CD14-positive monocyte (primary cell): ENCODE results near the gene NRXN3. TPM values are rescaled to one million over a fixed set of nuclear protein-coding genes. Genes with fewer than 3 reads are reported as not detected.

Experiments
- DNase-seq, 3 donors: peaks; one replicate each; pipeline ENCODE4 v3.0.0-alpha.2; 2011 to 2022
- H2AFZ ChIP-seq: 2 replicates; pipeline ENCODE4 v1.6.0; 2012; ENCODE audit warnings: mild to moderate bottlenecking, low read depth, low read length, inconsistent platforms; ENCODE audit not compliant: insufficient read depth, poor library complexity, severe bottlenecking
- H3K27ac ChIP-seq, 2 donors: 1 replicate in 1 of 2; 2 replicates in 1 of 2; pipeline ENCODE4 v1.5.1; 2012 to 2013; ENCODE audit warnings: low read length in 2 of 2, control low read depth in 1 of 2, inconsistent platforms in 1 of 2, low read depth in 1 of 2, mild to moderate bottlenecking in 1 of 2
- H3K27me3 ChIP-seq, 2 donors: one replicate each; pipeline versions ENCODE4 v1.6.0 to v1.6.1; 2011 to 2013; ENCODE audit warnings: low read length in 2 of 2; ENCODE audit not compliant: control insufficient read depth in 2 of 2, insufficient read depth in 2 of 2
- H3K36me3 ChIP-seq, 2 donors: replicated peaks in 1 of 2; 1 replicate in 1 of 2; 2 replicates in 1 of 2; pipeline versions ENCODE4 v1.5.1 to v1.6.1; 2012 to 2013; ENCODE audit warnings: low read length in 2 of 2, control low read depth in 1 of 2, inconsistent platforms in 1 of 2, mild to moderate bottlenecking in 1 of 2; ENCODE audit not compliant: insufficient read depth in 2 of 2, control insufficient read depth in 1 of 2
- H3K4me1 ChIP-seq, 2 donors: 1 replicate in 1 of 2; 2 replicates in 1 of 2; pipeline versions ENCODE4 v1.5.1 to v1.6.1; 2012 to 2013; ENCODE audit warnings: low read length in 2 of 2, control low read depth in 1 of 2, inconsistent platforms in 1 of 2, mild to moderate bottlenecking in 1 of 2, moderate library complexity in 1 of 2; ENCODE audit not compliant: insufficient read depth in 2 of 2, control insufficient read depth in 1 of 2
- H3K4me2 ChIP-seq: replicated peaks from 2 replicates; pipeline ENCODE3; 2012; ENCODE audit warnings: low read length, moderate library complexity, mild to moderate bottlenecking; ENCODE audit not compliant: poor library complexity, severe bottlenecking; ENCODE audit errors: extremely low read depth
- H3K4me3 ChIP-seq, 3 experiments: fragments of 200-600 bp in 1 of 3; sonication (generic) in 1 of 3; replicated peaks in 1 of 3; 1 replicate in 2 of 3; 2 replicates in 1 of 3; pipeline ENCODE4 v1.5.1; 2011 to 2013; ENCODE audit warnings: low read length in 3 of 3, mild to moderate bottlenecking in 3 of 3, control low read depth in 2 of 3, low read depth in 2 of 3, inconsistent platforms in 1 of 3, moderate library complexity in 1 of 3
- H3K79me2 ChIP-seq: 2 replicates; pipeline ENCODE4 v1.6.0; 2012; ENCODE audit warnings: mild to moderate bottlenecking, control low read depth, inconsistent platforms, low read length, moderate library complexity; ENCODE audit not compliant: insufficient read depth
- H3K9ac ChIP-seq: 2 replicates; pipeline ENCODE4 v1.6.0; 2017; ENCODE audit warnings: low read length, mild to moderate bottlenecking; ENCODE audit not compliant: insufficient read depth, poor library complexity, severe bottlenecking
- H3K9me3 ChIP-seq, 2 donors: replicated peaks in 1 of 2; 1 replicate in 1 of 2; 2 replicates in 1 of 2; pipeline versions ENCODE4 v1.5.1 to v1.6.1; 2012 to 2013; ENCODE audit warnings: low read length in 2 of 2, control low read depth in 1 of 2; ENCODE audit not compliant: control insufficient read depth in 1 of 2, insufficient read depth in 1 of 2
- H4K20me1 ChIP-seq: 2 replicates; pipeline ENCODE4 v1.6.0; 2012; ENCODE audit warnings: mild to moderate bottlenecking, low read length, control low read depth, moderate library complexity; ENCODE audit not compliant: insufficient read depth
- H3K27ac Mint-ChIP-seq, 7 donors: one replicate each; pipeline ENCODE4 v1.8.0; 2020; ENCODE audit warnings: mild to moderate bottlenecking in 7 of 7, mixed read lengths in 7 of 7, moderate library complexity in 6 of 7, inconsistent platforms in 2 of 7
- H3K27me3 Mint-ChIP-seq, 3 donors: one replicate each; pipeline ENCODE4 v1.8.0; 2021 to 2022; ENCODE audit warnings: low read depth in 3 of 3, mild to moderate bottlenecking in 3 of 3, mixed read lengths in 3 of 3, moderate library complexity in 3 of 3, inconsistent platforms in 1 of 3
- H3K36me3 Mint-ChIP-seq, 2 donors: one replicate each; pipeline ENCODE4 v1.8.0; 2020; ENCODE audit warnings: mixed read lengths in 2 of 2, inconsistent platforms in 1 of 2, mild to moderate bottlenecking in 1 of 2
- H3K4me1 Mint-ChIP-seq: one replicate; pipeline ENCODE4 v1.8.0; 2020; ENCODE audit warnings: mild to moderate bottlenecking, mixed read lengths
- H3K4me3 Mint-ChIP-seq, 2 donors: one replicate each; pipeline ENCODE4 v1.8.0; 2020; ENCODE audit warnings: mild to moderate bottlenecking in 2 of 2, mixed read lengths in 2 of 2, moderate library complexity in 1 of 2
- H3K9me3 Mint-ChIP-seq, 7 donors: one replicate each; pipeline ENCODE4 v1.8.0; 2020 to 2022; ENCODE audit warnings: mixed read lengths in 7 of 7, mild to moderate bottlenecking in 6 of 7, moderate library complexity in 6 of 7, inconsistent platforms in 2 of 7
- WGBS: methylation state at CpG from one replicate; pipeline ENCODE4 v1.1.5; 2013; ENCODE audit warnings: missing lambda C conversion rate; ENCODE audit not compliant: insufficient coverage; 5-methylcytosine and 5-hydroxymethylcytosine counted together
- intact Hi-C, 2 donors: fragments of 100-400 bp; cut with micrococcal nuclease; formaldehyde crosslinking; loops; one replicate each; pipeline versions ENCODE4 v1.15.0 to v1.15.1; 2023
- polyA plus RNA-seq, 3 donors: library from polyadenylated mRNA; depleted of rRNA in 1 of 3; unstranded in 2 of 3; stranded (reverse) in 1 of 3; fragments of 300-500 nt in 2 of 3; fragments of >200 nt in 1 of 3; fragmentation: Illumina TruSeq in 2 of 3; gene quantifications; 1 replicate in 2 of 3; 2 replicates in 1 of 3; pipeline ENCODE4 v1.2.3, GENCODE V29; 2012 to 2021
- TF ChIP-seq, protein P1 (sequence below): fragments of 200-600 bp; IDR thresholded peaks from one replicate; pipeline ENCODE4 v1.8.0; 2022; ENCODE audit warnings: antibody characterized with exemption, mild to moderate bottlenecking

The NRXN3 gene
- polyA plus RNA-seq, 3 donors, result not detected

DNA sequence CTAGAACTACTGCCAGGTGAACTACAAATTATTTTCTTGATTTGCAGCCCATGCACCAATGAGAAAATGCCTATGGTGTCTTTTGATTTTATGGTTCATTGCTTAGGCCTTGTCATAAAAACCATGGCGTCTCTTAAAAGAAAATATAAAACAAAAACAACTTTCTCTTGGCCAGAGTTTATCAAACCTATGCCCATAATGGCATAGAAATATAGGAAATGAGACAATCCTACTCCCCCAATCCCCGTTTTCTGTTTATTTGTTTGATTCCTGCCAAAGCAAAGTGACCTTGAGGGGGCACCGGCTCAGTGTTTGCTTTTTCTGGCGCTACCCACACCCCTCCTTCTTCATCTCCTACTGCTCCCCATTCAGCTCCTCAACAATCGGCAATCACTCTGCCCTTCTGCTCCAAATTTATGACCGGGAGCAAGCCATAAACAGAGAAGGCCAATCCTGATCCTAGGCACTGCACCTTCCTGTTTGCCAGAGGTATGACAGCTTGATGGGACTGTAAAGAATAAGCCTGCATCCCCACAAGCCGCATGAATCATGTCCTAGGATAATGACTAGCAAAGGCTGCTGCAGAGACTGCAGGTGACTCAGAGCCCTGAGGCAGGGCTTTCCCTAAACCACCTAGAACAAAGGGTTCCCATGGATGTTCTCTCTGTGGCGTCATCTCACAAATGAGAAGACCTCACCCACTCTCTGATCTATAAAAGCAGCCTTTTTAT lies 874.9 kb downstream of the NRXN3 start:
- no peaks in the 10 kb centered on the region for H4K20me1 ChIP-seq
- peaks cover 5 to 12% of the 10 kb centered on the region in 2 donors for H3K9me3 ChIP-seq
- H3K9ac ChIP-seq, result no peak overlapping the region
- H3K4me2 ChIP-seq, result no peak overlapping the region
- intact Hi-C loops, result no loop called here
- H3K27ac ChIP-seq, result no peak overlapping the region
- H3K4me1 ChIP-seq, result peaks cover 0 to 5% of the 10 kb centered on the region in 2 donors
- H3K79me2 ChIP-seq, result no peaks in the 10 kb centered on the region
- 86% methylated on average over 7 of the region's 8 CpGs for WGBS
- peak in 1 of 3 donors; percentile 12 for DNase-seq
- peaks cover 5% of the 10 kb centered on the region for H3K4me1 Mint-ChIP-seq
- TF ChIP-seq, protein P1, sequence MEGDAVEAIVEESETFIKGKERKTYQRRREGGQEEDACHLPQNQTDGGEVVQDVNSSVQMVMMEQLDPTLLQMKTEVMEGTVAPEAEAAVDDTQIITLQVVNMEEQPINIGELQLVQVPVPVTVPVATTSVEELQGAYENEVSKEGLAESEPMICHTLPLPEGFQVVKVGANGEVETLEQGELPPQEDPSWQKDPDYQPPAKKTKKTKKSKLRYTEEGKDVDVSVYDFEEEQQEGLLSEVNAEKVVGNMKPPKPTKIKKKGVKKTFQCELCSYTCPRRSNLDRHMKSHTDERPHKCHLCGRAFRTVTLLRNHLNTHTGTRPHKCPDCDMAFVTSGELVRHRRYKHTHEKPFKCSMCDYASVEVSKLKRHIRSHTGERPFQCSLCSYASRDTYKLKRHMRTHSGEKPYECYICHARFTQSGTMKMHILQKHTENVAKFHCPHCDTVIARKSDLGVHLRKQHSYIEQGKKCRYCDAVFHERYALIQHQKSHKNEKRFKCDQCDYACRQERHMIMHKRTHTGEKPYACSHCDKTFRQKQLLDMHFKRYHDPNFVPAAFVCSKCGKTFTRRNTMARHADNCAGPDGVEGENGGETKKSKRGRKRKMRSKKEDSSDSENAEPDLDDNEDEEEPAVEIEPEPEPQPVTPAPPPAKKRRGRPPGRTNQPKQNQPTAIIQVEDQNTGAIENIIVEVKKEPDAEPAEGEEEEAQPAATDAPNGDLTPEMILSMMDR, result no peak
- H3K36me3 Mint-ChIP-seq, result no peaks in the 10 kb centered on the region
- no peaks in the 10 kb centered on the region for H3K27me3 Mint-ChIP-seq
- no peaks in the 10 kb centered on the region for H3K36me3 ChIP-seq
- no peak overlapping the region for H2AFZ ChIP-seq
- H3K4me3 Mint-ChIP-seq, result no peak overlapping the region
- H3K4me3 ChIP-seq, result no peak overlapping the region
- peaks cover 5 to 17% (median 8%) of the 10 kb centered on the region in 7 donors for H3K9me3 Mint-ChIP-seq
- no peaks in the 10 kb centered on the region for H3K27me3 ChIP-seq
- H3K27ac Mint-ChIP-seq, result no peak overlapping the region

DNA sequence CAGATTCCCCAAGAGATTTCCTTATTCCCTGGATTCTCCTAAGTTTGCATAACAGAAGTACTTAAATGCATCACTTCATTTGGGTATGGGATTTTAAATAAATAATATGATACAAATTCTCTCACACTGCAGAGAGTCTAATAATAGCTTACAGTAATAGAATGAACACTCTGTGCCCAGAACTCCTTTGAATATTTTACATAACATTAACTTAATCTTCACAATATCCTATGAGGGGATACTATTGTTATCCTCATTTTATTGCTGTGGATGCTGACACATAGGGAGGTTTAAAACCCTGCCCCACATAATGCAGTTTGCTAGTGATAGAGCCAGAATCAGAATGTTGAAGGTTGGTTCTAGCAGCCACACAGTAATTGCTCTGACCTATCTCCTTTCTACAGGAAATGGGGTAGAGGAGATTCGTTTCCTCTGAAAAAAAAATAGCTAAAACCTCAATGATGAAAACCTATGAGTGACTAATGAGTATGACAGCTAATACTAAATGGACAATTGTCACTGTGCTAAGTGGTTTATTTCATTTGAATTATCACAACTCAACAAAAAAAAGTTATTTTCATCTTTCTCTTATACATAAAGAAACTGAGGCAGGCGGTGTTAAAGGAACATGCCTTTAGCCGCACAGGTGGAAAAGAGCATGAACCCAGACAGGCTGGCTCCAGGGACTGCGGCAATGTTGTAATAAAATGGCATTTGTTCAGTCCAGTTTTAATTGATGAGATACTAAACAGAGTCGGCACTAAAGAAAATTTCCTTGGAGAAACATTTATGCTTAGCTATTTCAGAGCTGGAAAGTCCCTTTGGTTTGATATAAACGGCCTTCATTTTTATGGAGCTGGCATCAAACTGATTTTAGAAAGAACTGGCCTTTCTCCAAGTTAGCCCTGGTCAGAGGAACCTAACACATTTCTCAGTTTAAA lies 880.9 kb downstream of the NRXN3 start:
- no peak overlapping the region for H3K4me3 ChIP-seq
- no peaks in the 10 kb centered on the region for H3K9me3 ChIP-seq
- H3K27ac ChIP-seq, result no peak overlapping the region
- no peak overlapping the region for H3K9ac ChIP-seq
- no peak for DNase-seq
- no peak overlapping the region for H3K27ac Mint-ChIP-seq
- peaks cover 0 to 8% of the 10 kb centered on the region in 2 donors for H3K4me1 ChIP-seq
- H3K4me1 Mint-ChIP-seq, result peaks cover 7% of the 10 kb centered on the region
- intact Hi-C loops, result no loop called here
- TF ChIP-seq, protein P1, result no peak
- no peak overlapping the region for H3K4me3 Mint-ChIP-seq
- no peaks in the 10 kb centered on the region for H3K79me2 ChIP-seq
- H3K36me3 Mint-ChIP-seq, result no peaks in the 10 kb centered on the region
- peaks cover 0 to 4% (median 2%) of the 10 kb centered on the region in 7 donors for H3K9me3 Mint-ChIP-seq
- no peak overlapping the region for H2AFZ ChIP-seq
- no peaks in the 10 kb centered on the region for H3K27me3 Mint-ChIP-seq
- no peaks in the 10 kb centered on the region for H3K36me3 ChIP-seq
- H3K27me3 ChIP-seq, result no peaks in the 10 kb centered on the region
- H3K4me2 ChIP-seq, result no peak overlapping the region
- WGBS, result 93% methylated on average over 2 of the region's 6 CpGs
- H4K20me1 ChIP-seq, result no peaks in the 10 kb centered on the region
